Spleen (tissue), 7 donors: ENCODE data around the gene KIFC3.
A peak's percentile ranks its signal among the peaks of the same experiment; 100 is the strongest.

ENCODE experiments used
- CTCF ChIP-seq, 11 experiments: fragments of 200-600 bp in 7 of 11; fragments of 450-650 bp in 4 of 11; sonication (generic) in 4 of 11; IDR thresholded peaks in 8 of 11; conservative IDR thresholded peaks in 3 of 11; 1 replicate in 7 of 11; 2 replicates in 4 of 11; pipeline versions ENCODE4 v1.4.0 to v1.8.0; 2016 to 2021; ENCODE audit warnings: antibody characterized with exemption in 11 of 11, inconsistent platforms in 4 of 11, mild to moderate bottlenecking in 1 of 11
- POLR2A ChIP-seq, 3 donors: fragments of 450-650 bp; IDR thresholded peaks; one replicate each; pipeline ENCODE4 v1.5.1; 2017; ENCODE audit warnings: antibody characterized with exemption in 3 of 3, mild to moderate bottlenecking in 1 of 3
- donor health status: DM: no; HTN: no; CAD: no; lungs with moderate emphysema.
- donor health status: DM: no; HTN: no; CAD: no.
- donor health status: DM: no; HTN: no; CAD: no.

DNA sequence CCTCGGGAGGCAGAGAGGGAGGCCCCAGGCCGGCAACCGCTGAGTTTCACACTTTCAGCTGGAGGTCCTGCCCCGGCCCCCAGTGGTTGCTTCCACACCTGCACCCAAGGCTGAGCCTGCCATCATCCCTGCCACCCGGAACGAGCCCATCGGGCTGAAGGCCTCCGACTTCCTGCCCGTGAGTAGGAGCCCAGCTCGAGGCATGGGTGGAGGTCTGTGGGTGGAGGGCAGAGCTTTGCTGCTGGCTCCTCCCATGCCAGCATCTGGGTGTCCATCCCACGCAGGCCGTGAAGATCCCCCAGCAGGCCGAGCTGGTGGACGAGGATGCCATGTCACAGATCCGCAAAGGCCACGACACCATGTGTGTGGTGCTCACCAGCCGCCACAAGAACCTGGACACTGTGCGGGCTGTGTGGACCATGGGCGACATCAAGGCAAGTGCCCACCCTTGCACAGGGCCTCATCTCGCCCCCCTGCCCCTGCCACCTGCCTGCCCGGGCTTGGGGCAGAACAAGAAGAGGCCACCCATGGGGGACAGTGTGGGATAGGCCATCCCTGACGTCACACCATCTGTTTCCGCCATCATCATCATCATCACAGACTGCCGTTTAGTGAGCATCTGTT is 47.1 kb downstream of the KIFC3 start:
- TF ChIP-seq CTCF (IDR thresholded peaks at IDR 0.05 in 8 of 11, conservative IDR thresholded peaks at IDR 0.05 in 3 of 11), result peak in 1 of 11 experiments; percentile 10
- TF ChIP-seq POLR2A (IDR thresholded peaks at IDR 0.05), result no peak
